GM21528 (cell line): ENCODE results near the gene MAST2.
"Not testable (repeated sequence)": the region's sequence is repeated elsewhere in the genome, so short reads cannot be mapped to it uniquely, and the experiment has no call there.

Experiments used
- ATAC-seq: cut with Tn5 transposase; IDR thresholded peaks from one replicate; pipeline ENCODE4 v1.9.1; 2021; ENCODE audit warnings: mild to moderate bottlenecking, moderate library complexity; ENCODE audit not compliant: unreplicated experiment, low FRiP score

MAST2 gene

GRCh38 chr1:45930258-45931150 lies 127.1 kb downstream of the MAST2 start:
- no peak for ATAC-seq

GRCh38 chr1:45932205-45932604 lies 128.8 kb downstream of the MAST2 start:
- ATAC-seq: not testable (repeated sequence)

- no peak for ATAC-seq
These were observed 131.5 kb downstream of the MAST2 start for GRCh38 chr1:45934947-45935346.

GRCh38 chr1:45938029-45938428 lies 134.6 kb downstream of the MAST2 start:
- ATAC-seq: no peak

GRCh38 chr1:45942411-45942810 lies 139.0 kb downstream of the MAST2 start:
- ATAC-seq: no peak

GRCh38 chr1:45943185-45943584 lies 139.8 kb downstream of the MAST2 start:
- no peak for ATAC-seq

- no peak for ATAC-seq
These were observed 142.0 kb downstream of the MAST2 start for GRCh38 chr1:45945426-45945825.

- not testable (repeated sequence) for ATAC-seq
These were observed 146.1 kb downstream of the MAST2 start for GRCh38 chr1:45949462-45949861.

GRCh38 chr1:45952072-45952471 lies 148.7 kb downstream of the MAST2 start:
- ATAC-seq: no peak

GRCh38 chr1:45953934-45954847 lies 150.8 kb downstream of the MAST2 start:
- no peak for ATAC-seq

- ATAC-seq: no peak
These were observed 154.3 kb downstream of the MAST2 start for GRCh38 chr1:45957684-45958083.

GRCh38 chr1:45958317-45958716 lies 154.9 kb downstream of the MAST2 start:
- ATAC-seq: no peak

GRCh38 chr1:45960930-45961715 lies 157.7 kb downstream of the MAST2 start:
- ATAC-seq: no peak

GRCh38 chr1:45961936-45962335 lies 158.5 kb downstream of the MAST2 start:
- not testable (repeated sequence) for ATAC-seq

GRCh38 chr1:45968941-45969666 lies 165.7 kb downstream of the MAST2 start:
- no peak for ATAC-seq

GRCh38 chr1:45969866-45970265 lies 166.5 kb downstream of the MAST2 start:
- no peak for ATAC-seq

GRCh38 chr1:45971335-45971734 lies 167.9 kb downstream of the MAST2 start:
- no peak for ATAC-seq

- ATAC-seq: no peak
These were observed 168.6 kb downstream of the MAST2 start for GRCh38 chr1:45971922-45972531.

- no peak for ATAC-seq
These were observed 169.2 kb downstream of the MAST2 start for GRCh38 chr1:45972621-45973020.
